ENCODE results near the gene RNF169.

The RNF169 gene

DNA sequence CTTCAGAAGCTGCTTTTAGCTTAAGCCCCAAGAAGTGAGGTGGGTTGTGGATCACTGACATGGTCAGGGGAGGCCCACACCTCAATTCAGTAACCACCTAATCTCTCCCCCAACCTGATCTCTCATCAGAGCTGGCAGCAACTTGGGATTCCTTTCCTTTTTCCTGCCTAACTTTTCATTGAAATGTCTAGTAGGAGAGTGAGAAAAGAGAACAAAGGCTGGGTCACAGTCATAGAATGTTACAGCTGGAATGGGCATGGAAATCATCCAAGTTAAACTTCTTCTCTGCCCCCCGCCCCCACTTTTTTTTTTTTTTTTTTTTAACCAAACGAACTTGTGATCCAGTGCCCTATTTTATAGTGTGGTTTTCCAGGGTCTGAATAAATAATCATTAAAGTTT lies 91.8 kb downstream of the RNF169 start:
- no peaks in the 10 kb centered on the region for H3K9me3 ChIP-seq (ENCODE audit: control insufficient read depth, insufficient read depth, low read length)
- H3K9ac ChIP-seq (ENCODE audit: low read depth, low read length): no peak overlapping the region
- H3K36me3 ChIP-seq (ENCODE audit: insufficient read depth, low read length): peaks cover 16% of the 10 kb centered on the region
- peaks cover 5% of the 10 kb centered on the region; the same call in 1 of the 2 replicates for H3K4me1 ChIP-seq (ENCODE audit: insufficient read depth, low read length)

DNA sequence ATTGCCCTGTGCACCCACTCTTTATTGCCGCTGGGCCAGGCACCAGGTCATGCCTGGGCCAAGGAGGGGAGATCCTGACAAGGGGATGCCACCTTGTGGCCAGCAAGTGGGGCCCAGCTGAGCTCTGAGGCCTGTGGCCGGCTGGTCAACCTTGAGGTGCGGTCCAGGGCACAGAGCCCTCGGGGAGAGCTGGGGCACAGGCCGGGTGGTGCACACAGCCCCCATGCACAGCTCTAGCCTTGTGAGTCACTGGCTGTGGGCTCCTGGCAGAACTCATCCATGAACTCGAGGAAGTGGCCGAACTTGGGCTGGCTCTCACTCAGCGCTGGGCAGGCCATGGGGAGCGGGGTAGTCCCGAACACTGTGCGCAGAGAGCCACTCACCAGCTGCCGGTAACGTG lies 94.3 kb downstream of the RNF169 start:
- Histone ChIP-seq H3K4me1 (ENCODE audit: insufficient read depth, low read length) (peaks cover 5% of the 10 kb centered on the region; the same call in 1 of the 2 replicates), H3K36me3 (ENCODE audit: insufficient read depth, low read length) (peaks cover 8% of the 10 kb centered on the region), H3K9ac (ENCODE audit: low read depth, low read length) (no peak overlapping the region), H3K9me3 (ENCODE audit: control insufficient read depth, insufficient read depth, low read length) (no peaks in the 10 kb centered on the region)

DNA sequence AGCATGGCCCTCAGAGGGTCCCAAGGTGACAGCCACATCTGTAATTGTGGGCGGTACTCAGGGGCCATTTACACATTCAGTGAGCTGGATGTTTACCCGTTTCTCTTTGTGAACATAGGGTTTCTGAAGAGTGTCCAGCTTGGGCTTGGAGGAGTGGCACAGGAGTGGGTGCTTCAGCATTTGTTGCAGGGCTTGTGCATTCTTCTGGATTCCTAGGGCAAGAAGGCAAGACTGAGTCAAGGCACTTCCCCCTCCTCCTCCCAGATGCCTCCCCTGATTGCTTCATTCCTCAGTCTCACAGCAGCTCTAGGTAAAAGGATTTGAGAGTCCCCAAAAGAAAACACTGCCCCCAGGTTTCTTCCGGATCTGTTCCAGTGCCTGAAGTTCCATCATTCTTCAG lies 95.4 kb downstream of the RNF169 start:
- no peaks in the 10 kb centered on the region for H3K9me3 ChIP-seq (ENCODE audit: control insufficient read depth, insufficient read depth, low read length)
- H3K9ac ChIP-seq (ENCODE audit: low read depth, low read length): no peak overlapping the region
- peaks cover 5% of the 10 kb centered on the region; the same call in 1 of the 2 replicates for H3K4me1 ChIP-seq (ENCODE audit: insufficient read depth, low read length)
- H3K36me3 ChIP-seq (ENCODE audit: insufficient read depth, low read length): peaks cover 8% of the 10 kb centered on the region

DNA sequence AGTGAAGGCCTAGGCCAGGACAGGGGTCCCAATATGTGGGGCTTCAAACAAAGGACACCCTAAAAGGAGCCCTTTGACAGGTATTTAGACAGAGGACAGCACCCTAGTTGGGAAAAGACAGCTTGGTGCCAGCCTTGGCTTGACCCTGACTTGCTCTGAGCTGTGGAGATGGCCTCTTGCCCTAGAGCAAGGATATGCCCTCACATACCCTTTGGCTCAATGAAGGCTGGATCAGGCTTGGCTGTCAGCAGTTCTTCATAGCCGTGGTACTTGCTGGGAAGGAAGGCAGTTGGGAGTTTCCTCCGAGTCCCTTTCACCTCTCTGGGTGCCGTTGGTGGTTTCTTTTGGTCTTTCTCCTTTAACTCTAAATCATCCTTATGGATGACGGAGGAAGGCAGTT lies 96.2 kb downstream of the RNF169 start:
- Histone ChIP-seq H3K36me3 (ENCODE audit: insufficient read depth, low read length) (peaks cover 8% of the 10 kb centered on the region; the same call in 1 of the 2 replicates), H3K9me3 (ENCODE audit: control insufficient read depth, insufficient read depth, low read length) (no peaks in the 10 kb centered on the region)

DNA sequence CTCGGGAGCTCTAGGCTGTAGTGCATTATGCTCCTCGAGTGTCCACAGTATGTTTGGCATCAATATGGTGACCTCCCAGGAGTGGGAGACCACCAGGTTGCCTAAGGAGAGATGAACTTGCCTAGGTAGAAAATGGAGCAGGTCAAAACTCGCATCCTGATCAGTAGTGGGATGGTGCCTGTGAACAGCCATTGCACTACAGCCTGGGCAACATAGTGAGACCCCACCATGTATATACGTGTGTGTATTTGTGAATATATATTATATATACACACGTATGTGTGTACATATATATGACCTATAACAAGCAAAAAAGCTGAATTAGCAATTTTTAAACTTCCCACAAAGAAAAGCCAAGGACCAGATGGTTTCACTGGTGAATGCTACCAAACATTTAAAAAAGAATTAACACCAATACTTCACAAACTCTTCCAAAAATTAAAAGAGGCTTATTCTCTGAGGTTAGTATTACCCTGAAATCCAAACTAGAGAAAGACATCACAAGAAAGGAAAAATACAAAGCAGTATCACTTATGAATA lies 97.4 kb downstream of the RNF169 start:
- Histone ChIP-seq H3K36me3 (ENCODE audit: insufficient read depth, low read length) (peaks cover 9% of the 10 kb centered on the region; the same call in 1 of the 2 replicates), H3K9me3 (ENCODE audit: control insufficient read depth, insufficient read depth, low read length) (no peaks in the 10 kb centered on the region), H3K4me1 (ENCODE audit: insufficient read depth, low read length) (peaks cover 14% of the 10 kb centered on the region), H3K9ac (ENCODE audit: low read depth, low read length) (no peak overlapping the region)

More for the DNA sequence above, 96.2 kb downstream of the RNF169 start:
- no peak overlapping the region for H3K9ac ChIP-seq (ENCODE audit: low read depth, low read length)
- H3K4me1 ChIP-seq (ENCODE audit: insufficient read depth, low read length): peaks cover 7% of the 10 kb centered on the region; the same call in 1 of the 2 replicates

DNA sequence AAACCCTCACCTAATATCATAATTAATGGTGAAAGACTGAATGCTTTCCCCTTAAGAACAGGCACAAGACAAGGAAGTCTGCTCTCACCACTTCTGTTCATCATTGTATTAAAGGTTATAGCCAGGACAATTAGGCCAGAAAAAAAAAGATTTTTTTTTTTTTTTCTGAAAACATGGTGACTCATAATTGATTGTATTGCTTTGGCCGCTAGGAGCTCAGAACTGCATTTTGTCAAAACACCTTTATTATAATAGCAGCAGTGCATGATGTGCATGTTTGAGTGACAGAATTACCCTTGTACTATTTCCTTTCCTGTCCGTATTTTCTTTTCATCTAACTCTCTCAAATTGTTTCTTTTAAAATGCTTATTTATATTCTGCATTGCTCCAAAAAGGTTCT lies 98.1 kb downstream of the RNF169 start:
- peaks cover 15% of the 10 kb centered on the region for H3K36me3 ChIP-seq (ENCODE audit: insufficient read depth, low read length)
- peaks cover 17% of the 10 kb centered on the region for H3K4me1 ChIP-seq (ENCODE audit: insufficient read depth, low read length)
- H3K9ac ChIP-seq (ENCODE audit: low read depth, low read length): no peak overlapping the region
- no peaks in the 10 kb centered on the region for H3K9me3 ChIP-seq (ENCODE audit: control insufficient read depth, insufficient read depth, low read length)

DNA sequence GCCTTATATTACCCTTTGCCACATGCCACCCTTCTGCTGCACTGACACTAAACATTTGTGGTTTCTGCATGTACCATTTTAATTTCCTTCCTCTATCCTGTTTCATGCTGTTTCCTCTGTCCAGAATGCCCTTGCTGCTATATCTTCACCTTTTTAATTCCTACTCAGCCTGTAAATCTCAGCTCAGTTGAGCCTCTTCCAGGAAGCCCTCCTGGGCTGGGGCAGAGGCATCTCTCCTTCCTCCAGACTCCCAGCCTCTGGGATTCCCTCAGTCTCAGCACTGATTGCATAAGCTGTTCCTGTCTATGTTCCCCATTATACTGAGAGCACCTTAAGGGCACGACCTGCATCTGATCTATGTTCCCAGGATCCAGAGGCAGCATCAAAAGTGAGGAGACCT lies 98.7 kb downstream of the RNF169 start:
- no peaks in the 10 kb centered on the region for H3K9me3 ChIP-seq (ENCODE audit: control insufficient read depth, insufficient read depth, low read length)
- peaks cover 15% of the 10 kb centered on the region for H3K36me3 ChIP-seq (ENCODE audit: insufficient read depth, low read length)

DNA sequence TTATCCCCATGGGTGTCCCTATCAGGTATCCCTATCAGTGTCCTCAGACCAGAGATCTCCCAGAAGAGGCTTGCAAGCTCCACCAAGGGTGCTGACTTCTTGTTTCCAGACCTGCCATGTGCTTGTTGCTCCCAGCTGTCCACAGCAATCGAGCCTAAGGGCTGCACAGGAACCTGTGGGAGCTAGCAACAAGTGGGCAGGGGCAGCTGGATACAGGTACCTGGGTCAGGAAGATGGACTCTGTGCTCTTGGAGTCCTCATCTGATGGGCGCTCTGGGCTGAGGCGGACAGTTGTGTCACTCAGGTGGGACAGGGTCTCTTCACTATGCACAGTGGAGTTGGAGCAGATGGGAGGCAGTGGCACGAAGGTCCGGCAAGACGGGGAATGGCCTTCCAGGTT lies 99.2 kb downstream of the RNF169 start:
- H3K9ac ChIP-seq (ENCODE audit: low read depth, low read length): no peak overlapping the region
- no peaks in the 10 kb centered on the region for H3K9me3 ChIP-seq (ENCODE audit: control insufficient read depth, insufficient read depth, low read length)
- H3K36me3 ChIP-seq (ENCODE audit: insufficient read depth, low read length): peaks cover 15% of the 10 kb centered on the region
- peaks cover 17% of the 10 kb centered on the region for H3K4me1 ChIP-seq (ENCODE audit: insufficient read depth, low read length)

More for the DNA sequence above, 98.7 kb downstream of the RNF169 start:
- H3K4me1 ChIP-seq (ENCODE audit: insufficient read depth, low read length): peaks cover 17% of the 10 kb centered on the region
- H3K9ac ChIP-seq (ENCODE audit: low read depth, low read length): no peak overlapping the region

DNA sequence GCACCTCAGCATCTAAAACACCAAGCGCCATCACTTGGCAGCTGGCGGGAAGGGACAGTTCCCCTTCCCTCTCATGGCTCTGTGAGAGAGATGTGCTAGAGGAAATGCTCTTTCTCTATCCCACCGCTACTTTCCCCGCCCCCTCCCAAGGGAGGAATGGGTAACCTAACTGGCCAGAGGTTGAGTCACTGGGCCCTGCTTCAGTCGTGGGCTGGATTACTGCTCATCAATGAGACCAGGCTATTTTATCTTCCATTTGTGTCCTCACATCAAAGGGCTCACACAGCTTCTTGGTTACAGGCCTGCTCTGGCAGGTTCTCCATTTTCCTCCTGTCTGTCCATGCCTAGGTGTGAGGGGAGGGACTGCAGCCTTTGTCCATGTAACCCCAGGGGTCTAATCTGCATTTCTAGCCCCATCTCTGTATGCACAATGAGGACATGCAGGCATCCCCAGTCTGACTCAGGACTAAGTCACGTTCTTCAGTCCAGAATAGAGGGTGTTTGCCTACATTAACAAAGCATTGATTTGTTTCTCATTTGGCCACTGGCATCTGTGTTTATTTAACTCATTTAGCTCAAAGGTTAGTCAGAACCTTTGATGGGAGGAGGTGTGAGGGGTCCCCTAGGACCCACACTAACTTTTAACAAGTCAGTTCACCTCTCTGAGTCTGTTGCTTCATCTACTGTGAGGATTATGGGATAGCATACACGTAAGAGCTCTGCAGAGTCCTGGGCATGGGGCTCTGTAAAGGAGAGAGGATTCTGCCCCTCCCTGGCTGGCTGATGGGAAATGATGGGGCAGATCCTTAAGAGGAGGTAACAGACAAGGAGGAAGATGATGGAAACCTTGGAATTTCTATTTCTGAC lies 101.1 kb downstream of the RNF169 start:
- Histone ChIP-seq H3K4me1 (ENCODE audit: insufficient read depth, low read length) (peaks cover 17% of the 10 kb centered on the region), H3K9me3 (ENCODE audit: control insufficient read depth, insufficient read depth, low read length) (no peaks in the 10 kb centered on the region), H3K36me3 (ENCODE audit: insufficient read depth, low read length) (peaks cover 11% of the 10 kb centered on the region), H3K9ac (ENCODE audit: low read depth, low read length) (no peak overlapping the region)

DNA sequence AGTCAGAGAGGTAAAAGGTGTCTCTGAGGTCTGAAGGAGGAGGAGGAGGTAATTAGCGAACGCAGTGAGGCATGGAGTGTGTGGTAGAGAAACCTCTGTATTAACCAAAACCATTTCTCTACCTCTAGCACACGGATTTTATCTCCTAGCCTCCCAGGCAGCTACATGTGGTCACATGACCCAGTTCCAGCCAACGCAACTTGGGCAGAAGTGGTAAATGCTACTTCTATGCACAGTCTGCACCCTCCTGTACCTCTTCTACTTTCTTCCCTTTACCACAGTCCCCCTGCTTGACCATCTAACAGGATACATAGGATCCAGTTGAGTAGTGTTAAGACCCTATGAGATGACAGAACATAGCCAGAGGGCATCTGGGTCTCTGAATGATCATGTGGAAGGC lies 104.6 kb downstream of the RNF169 start:
- no peaks in the 10 kb centered on the region for H3K9me3 ChIP-seq (ENCODE audit: control insufficient read depth, insufficient read depth, low read length)
- no peak overlapping the region for H3K9ac ChIP-seq (ENCODE audit: low read depth, low read length)
- peaks cover 7% of the 10 kb centered on the region for H3K36me3 ChIP-seq (ENCODE audit: insufficient read depth, low read length)
- peaks cover 17% of the 10 kb centered on the region for H3K4me1 ChIP-seq (ENCODE audit: insufficient read depth, low read length)

DNA sequence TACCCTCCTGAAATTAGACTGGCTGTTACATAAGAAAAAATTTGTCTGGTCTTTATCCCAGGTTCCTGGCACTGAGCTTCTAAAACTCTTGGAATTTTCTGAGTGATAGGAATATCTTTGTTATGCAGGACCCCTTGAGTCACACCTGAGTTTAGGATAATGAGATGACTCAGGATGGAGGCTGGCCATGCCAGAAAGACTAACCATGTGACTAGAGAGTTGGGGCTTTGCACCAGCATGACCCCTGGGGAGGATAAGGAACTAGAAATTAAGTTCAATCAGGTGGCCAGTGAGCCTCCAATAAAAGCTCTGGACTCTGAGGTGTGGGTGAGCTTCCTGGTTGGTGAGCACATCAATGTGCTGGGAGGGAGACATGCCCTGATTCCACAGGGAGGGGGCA lies 112.1 kb downstream of the RNF169 start:
- H3K4me1 ChIP-seq (ENCODE audit: insufficient read depth, low read length): no peaks in the 10 kb centered on the region
- H3K9me3 ChIP-seq (ENCODE audit: control insufficient read depth, insufficient read depth, low read length): peaks cover 31% of the 10 kb centered on the region
- peaks cover 30% of the 10 kb centered on the region for H3K36me3 ChIP-seq (ENCODE audit: insufficient read depth, low read length)

DNA sequence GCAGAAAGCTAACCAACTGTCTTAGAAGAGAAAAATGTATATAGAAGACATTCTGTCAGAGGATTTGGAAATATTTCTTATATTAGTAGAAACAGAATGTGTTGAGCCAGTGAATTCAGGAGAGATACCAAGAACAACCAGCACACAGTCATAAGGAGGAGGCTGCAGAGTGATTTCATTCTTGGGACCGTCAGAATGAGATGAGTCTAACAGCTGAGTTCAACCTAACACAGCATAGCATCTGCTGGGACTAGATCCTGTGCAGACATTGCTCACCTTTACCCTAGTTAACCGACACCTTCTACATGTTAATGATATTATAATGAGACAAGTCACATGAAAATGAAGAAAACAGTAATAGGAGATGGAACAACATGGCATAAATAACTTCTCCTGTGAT lies 114.8 kb downstream of the RNF169 start:
- no peak overlapping the region for H3K9ac ChIP-seq (ENCODE audit: low read depth, low read length)
- H3K36me3 ChIP-seq (ENCODE audit: insufficient read depth, low read length): peaks cover 30% of the 10 kb centered on the region
- H3K4me1 ChIP-seq (ENCODE audit: insufficient read depth, low read length): no peaks in the 10 kb centered on the region
- peaks cover 43% of the 10 kb centered on the region for H3K9me3 ChIP-seq (ENCODE audit: control insufficient read depth, insufficient read depth, low read length)

More for the DNA sequence above, 112.1 kb downstream of the RNF169 start:
- H3K9ac ChIP-seq (ENCODE audit: low read depth, low read length): no peak overlapping the region

DNA sequence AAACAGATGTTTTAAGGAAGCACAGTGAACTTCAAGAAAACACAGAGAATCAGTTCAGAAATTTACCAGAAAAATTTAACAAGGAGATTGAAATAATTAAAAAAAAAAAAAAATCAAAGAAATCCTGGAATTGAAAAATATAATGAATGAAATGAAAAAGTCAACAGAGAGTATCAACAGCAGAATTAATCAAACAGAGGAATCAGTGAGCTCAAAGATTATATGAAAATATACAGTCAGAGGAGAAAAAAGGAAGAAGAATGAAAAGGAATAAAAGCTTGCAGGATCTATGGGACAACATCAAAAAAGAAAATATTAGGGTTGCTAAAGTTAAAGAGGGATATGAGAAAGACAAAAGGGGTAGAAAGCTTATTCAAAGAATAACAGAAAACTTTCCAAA lies 117.9 kb downstream of the RNF169 start:
- H3K9me3 ChIP-seq (ENCODE audit: control insufficient read depth, insufficient read depth, low read length): peaks cover 37% of the 10 kb centered on the region
- peaks cover 22% of the 10 kb centered on the region; the same call in 1 of the 2 replicates for H3K36me3 ChIP-seq (ENCODE audit: insufficient read depth, low read length)
- H3K4me1 ChIP-seq (ENCODE audit: insufficient read depth, low read length): no peaks in the 10 kb centered on the region

DNA sequence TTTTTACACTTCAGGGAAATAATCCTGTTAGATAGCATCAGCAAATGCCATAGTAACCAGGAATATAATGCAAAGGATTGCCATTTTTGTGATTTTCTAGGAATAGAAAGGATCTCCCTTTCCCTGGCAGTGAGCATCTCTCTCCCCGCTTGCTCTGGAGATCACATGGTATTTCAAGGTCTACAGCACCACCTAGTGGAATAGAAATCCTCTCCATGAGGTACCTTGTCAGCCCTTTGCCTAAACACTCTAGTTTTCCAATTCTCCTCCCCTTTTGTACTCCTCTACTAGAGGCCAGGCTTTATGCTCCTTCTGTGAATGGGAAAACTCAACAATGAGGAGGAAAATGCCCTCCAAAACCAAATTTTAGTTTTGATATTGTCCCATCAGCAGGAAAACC lies 121.8 kb downstream of the RNF169 start:
- H3K9me3 ChIP-seq (ENCODE audit: control insufficient read depth, insufficient read depth, low read length): peaks cover 19% of the 10 kb centered on the region
- peaks cover 20% of the 10 kb centered on the region; the same call in 1 of the 2 replicates for H3K36me3 ChIP-seq (ENCODE audit: insufficient read depth, low read length)

More for the DNA sequence above, 117.9 kb downstream of the RNF169 start:
- no peak overlapping the region for H3K9ac ChIP-seq (ENCODE audit: low read depth, low read length)

DNA sequence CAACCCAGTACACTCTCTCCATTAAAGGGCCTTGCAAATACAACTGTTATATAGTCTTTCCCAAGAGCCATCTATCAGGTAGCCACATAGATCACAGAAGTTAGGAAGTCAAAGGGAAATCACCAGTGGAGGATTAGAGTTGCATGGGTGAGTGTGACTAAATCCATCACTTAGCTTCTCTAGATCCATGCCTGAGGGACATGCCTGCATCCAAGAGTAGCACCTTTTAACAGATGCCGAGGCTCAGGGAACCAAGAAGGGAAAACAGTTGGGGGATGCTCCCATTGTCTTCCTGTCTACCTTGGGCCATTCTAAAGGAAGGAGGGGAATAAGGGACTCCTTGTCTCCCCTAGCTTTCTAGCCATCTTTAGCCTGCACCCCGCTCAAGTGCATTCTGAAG lies 122.4 kb downstream of the RNF169 start:
- Histone ChIP-seq H3K36me3 (ENCODE audit: insufficient read depth, low read length) (peaks cover 22% of the 10 kb centered on the region; the same call in 1 of the 2 replicates), H3K9ac (ENCODE audit: low read depth, low read length) (no peak overlapping the region), H3K4me1 (ENCODE audit: insufficient read depth, low read length) (no peaks in the 10 kb centered on the region), H3K9me3 (ENCODE audit: control insufficient read depth, insufficient read depth, low read length) (peaks cover 23% of the 10 kb centered on the region)

More for the DNA sequence above, 121.8 kb downstream of the RNF169 start:
- H3K9ac ChIP-seq (ENCODE audit: low read depth, low read length): no peak overlapping the region
- no peaks in the 10 kb centered on the region for H3K4me1 ChIP-seq (ENCODE audit: insufficient read depth, low read length)
